ENCODE results near the gene UGT2B11.

Gene UGT2B11

GRCh38 chr4:69156913-69157312, 57.6 kb downstream of the UGT2B11 start:
- no peak for TF ChIP-seq CTCF (conservative IDR thresholded peaks at IDR 0.05; ENCODE audit: low read depth, low read length)
- Histone ChIP-seq H2AFZ (ENCODE audit: low read depth) (no peak overlapping the region), H3K79me2 (ENCODE audit: insufficient read depth, low read depth) (no peaks in the 10 kb centered on the region), H3K27ac (no peak overlapping the region), H4K20me1 (ENCODE audit: insufficient read depth) (no peaks in the 10 kb centered on the region), H3K27me3 (ENCODE audit: insufficient read depth, low read depth) (no peaks in the 10 kb centered on the region), H3K4me1 (ENCODE audit: low read depth, poor library complexity, severe bottlenecking) (no peaks in the 10 kb centered on the region), H3K4me2 (no peak overlapping the region), H3K9ac (no peak overlapping the region), H3K36me3 (ENCODE audit: insufficient read depth) (no peaks in the 10 kb centered on the region), H3K4me3 (IDR thresholded peaks at IDR 0.05; ENCODE audit: insufficient read depth, low read depth, low read length) (no peak overlapping the region)

GRCh38 chr4:69154021-69154420, 60.5 kb downstream of the UGT2B11 start:
- H3K79me2 ChIP-seq (ENCODE audit: insufficient read depth, low read depth), result no peaks in the 10 kb centered on the region
- TF ChIP-seq CTCF (conservative IDR thresholded peaks at IDR 0.05; ENCODE audit: low read depth, low read length), result no peak
- H3K27ac ChIP-seq, result no peak overlapping the region
- H3K36me3 ChIP-seq (ENCODE audit: insufficient read depth), result no peaks in the 10 kb centered on the region
- H3K4me2 ChIP-seq, result no peak overlapping the region
- no peaks in the 10 kb centered on the region for H3K4me1 ChIP-seq (ENCODE audit: low read depth, poor library complexity, severe bottlenecking)
- no peaks in the 10 kb centered on the region for H3K27me3 ChIP-seq (ENCODE audit: insufficient read depth, low read depth)
- no peak overlapping the region for H3K9ac ChIP-seq
- no peak overlapping the region for H3K4me3 ChIP-seq (IDR thresholded peaks at IDR 0.05; ENCODE audit: insufficient read depth, low read depth, low read length)
- H2AFZ ChIP-seq (ENCODE audit: low read depth), result no peak overlapping the region
- no peaks in the 10 kb centered on the region for H4K20me1 ChIP-seq (ENCODE audit: insufficient read depth)
